Stimulated activated naive B cell treated with anti-CD40 and anti-IgM and Interleukin-4, amounts not matched to agents 10 μg/mL and 1 μg/mL and 100 μg/mL, for 72 hours (primary cell): Measurements from ENCODE around the gene CETP.
"Not testable (repeated sequence)": the region's sequence is repeated elsewhere in the genome, so short reads cannot be mapped to it uniquely, and the experiment has no call there.

ENCODE experiments used
- ATAC-seq, 2 donors: fragments of 150-1000 bp; cut with Tn5 transposase; replicated peaks; 2 replicates each; pipeline ENCODE4 v1.10.0; 2021; ENCODE audit warnings: moderate library complexity in 1 of 2
- DNase-seq: peaks from one replicate; pipeline ENCODE4 v3.0.0; 2021
- H3K27ac Mint-ChIP-seq: one replicate; pipeline ENCODE4 v1.8.0; 2022; ENCODE audit warnings: mild to moderate bottlenecking, mixed read lengths
- H3K27me3 Mint-ChIP-seq, 2 donors: one replicate each; pipeline ENCODE4 v1.8.0; 2022; ENCODE audit warnings: mixed read lengths in 2 of 2
- H3K36me3 Mint-ChIP-seq, 2 donors: one replicate each; pipeline ENCODE4 v1.8.0; 2022; ENCODE audit warnings: mixed read lengths in 2 of 2, mild to moderate bottlenecking in 1 of 2
- H3K4me1 Mint-ChIP-seq, 2 donors: one replicate each; pipeline ENCODE4 v1.8.0; 2022; ENCODE audit warnings: mixed read lengths in 2 of 2, mild to moderate bottlenecking in 1 of 2
- H3K4me3 Mint-ChIP-seq, 2 donors: one replicate each; pipeline ENCODE4 v1.8.0; 2022; ENCODE audit warnings: mild to moderate bottlenecking in 2 of 2, mixed read lengths in 2 of 2, moderate library complexity in 1 of 2
- H3K9me3 Mint-ChIP-seq, 2 donors: one replicate each; pipeline ENCODE4 v1.8.0; 2022; ENCODE audit warnings: mixed read lengths in 2 of 2, mild to moderate bottlenecking in 1 of 2

CETP gene

DNA sequence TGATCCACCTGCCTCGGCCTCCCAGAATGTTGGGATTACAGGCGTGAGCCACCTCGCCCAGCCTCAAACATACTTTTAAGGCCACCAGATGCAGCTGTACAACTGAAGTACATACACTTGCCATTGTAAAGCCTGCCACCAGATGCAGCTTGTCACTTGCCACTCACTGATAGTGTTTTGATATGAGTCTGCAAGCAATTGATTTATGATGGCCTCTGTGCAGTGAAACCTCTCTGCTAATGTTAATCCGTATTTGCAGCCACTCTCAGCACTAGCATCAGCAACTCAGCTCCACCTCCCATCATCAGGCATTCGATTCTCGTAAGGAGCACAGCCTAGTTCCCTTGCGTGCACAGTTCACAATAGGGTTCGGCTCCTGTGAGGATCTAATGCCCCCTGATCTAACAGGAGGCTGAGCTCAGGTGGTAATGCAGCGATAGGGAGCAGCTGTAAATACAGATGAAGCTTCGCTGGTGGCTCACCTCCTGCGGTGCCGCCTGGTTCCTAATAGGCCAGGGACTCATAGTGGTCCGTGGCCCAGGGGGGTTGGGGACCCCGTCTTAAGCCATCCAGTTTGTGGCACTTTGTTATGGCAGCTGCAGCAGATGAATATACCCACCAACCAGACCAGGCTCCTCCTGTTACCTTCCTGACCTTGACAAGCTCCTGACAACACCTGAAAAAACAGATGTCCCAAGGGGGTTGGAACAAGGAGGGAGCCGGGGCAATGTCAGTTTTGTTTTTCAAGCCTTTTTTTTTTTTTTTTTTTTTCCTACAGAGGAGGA is 31.1 kb upstream of the CETP start:
- DNase-seq (no peak), ATAC-seq (no peak)
- Mint-ChIP-seq H3K9me3 (peaks cover 0 to 3% of the 10 kb centered on the region in 2 donors), H3K4me3 (peak overlapping the region; percentile 99), H3K4me1 (peaks cover 31 to 57% of the 10 kb centered on the region in 2 donors), H3K27me3 (no peaks in the 10 kb centered on the region), H3K27ac (peak overlapping the region; percentile 100), H3K36me3 (peaks cover 34 to 40% of the 10 kb centered on the region in 2 donors)

DNA sequence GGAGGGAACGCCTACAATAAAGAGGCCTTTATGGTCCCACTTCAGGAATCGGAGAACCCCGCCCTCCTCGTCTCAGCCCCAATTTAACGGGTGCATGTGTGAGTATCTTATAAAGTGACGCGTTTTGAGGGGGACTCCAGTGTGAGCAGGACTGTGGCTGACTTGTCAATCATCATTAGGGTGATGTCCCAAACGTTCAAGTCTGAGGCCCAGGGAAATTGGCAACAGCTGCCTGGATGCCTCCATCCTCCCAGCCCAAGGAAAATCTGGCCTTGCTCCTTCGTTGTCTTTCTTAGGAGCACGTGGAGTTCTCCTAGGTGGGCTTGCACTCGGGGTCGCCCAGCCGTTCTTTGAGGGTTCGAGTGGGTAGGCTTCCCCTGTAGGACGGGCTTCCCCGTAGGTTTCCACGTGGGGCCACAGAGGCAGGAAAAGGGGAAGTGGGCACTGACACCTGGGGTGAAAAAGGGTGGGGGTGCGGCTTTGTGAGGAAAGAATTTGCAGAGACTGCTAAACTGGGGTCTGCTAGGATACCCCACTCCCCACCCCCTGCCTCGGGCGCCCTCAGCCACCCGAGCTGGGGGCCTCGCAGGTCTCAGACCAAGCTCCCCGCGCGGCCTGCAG is 30.4 kb upstream of the CETP start:
- Mint-ChIP-seq H3K4me3 (peak overlapping the region; percentile 99), H3K27me3 (no peaks in the 10 kb centered on the region), H3K27ac (peak overlapping the region; percentile 100), H3K36me3 (peaks cover 38 to 46% of the 10 kb centered on the region in 2 donors), H3K4me1 (peaks cover 30 to 62% of the 10 kb centered on the region in 2 donors), H3K9me3 (peaks cover 0 to 3% of the 10 kb centered on the region in 2 donors)
- no peak for DNase-seq
- peak; percentile 65 to 66 for ATAC-seq

DNA sequence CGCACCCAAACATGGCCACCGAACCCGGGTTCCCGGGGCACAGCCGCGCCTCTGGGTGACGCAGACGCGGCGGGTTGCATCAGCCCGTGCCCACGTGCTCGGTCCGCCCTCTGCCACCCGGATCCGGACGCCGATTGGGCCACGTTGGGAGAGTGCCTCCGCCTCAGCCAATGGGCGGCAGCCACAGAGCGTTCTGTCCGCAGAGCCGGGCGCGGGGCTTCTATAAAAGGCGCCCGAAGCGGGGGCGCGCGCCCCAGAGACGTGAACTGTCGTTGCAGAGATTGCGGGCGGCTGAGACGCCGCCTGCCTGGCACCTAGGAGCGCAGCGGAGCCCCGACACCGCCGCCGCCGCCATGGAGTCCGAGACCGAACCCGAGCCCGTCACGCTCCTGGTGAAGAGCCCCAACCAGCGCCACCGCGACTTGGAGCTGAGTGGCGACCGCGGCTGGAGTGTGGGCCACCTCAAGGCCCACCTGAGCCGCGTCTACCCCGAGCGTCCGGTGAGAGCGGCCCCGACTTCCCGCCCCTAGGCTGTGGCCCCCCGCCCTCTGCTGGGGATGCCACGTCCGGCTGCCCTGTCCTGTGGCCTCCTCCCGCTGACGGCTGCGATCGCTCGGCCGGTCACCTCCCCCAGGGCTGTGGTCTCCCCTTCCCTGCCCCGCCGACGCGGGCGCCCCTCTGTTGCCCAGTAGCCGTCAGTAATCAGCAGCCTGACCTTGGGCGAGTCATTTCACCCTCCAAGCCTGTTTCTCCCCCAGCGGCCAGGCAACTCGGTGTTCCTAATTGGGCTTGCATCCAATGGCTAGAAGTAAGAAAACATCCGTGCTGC is 29.6 kb upstream of the CETP start, which contains the start of gene HERPUD1:
Gene HERPUD1, plus strand, starts transcription at position 251 of the 829 bp plus-strand sequence. Its CDS starts 103 bp downstream, at position 354.
- no peaks in the 10 kb centered on the region for H3K27me3 Mint-ChIP-seq
- H3K36me3 Mint-ChIP-seq = peaks cover 43 to 52% of the 10 kb centered on the region in 2 donors
- peak; percentile 86 to 89 for ATAC-seq
- H3K27ac Mint-ChIP-seq = peak within 1 kb of the TSS; percentile 100
- DNase-seq = peak; percentile 99
- peaks cover 31 to 69% of the 10 kb centered on the region in 2 donors for H3K4me1 Mint-ChIP-seq
- peaks cover 0 to 3% of the 10 kb centered on the region in 2 donors for H3K9me3 Mint-ChIP-seq
- peak within 1 kb of the TSS; percentile 99 for H3K4me3 Mint-ChIP-seq

DNA sequence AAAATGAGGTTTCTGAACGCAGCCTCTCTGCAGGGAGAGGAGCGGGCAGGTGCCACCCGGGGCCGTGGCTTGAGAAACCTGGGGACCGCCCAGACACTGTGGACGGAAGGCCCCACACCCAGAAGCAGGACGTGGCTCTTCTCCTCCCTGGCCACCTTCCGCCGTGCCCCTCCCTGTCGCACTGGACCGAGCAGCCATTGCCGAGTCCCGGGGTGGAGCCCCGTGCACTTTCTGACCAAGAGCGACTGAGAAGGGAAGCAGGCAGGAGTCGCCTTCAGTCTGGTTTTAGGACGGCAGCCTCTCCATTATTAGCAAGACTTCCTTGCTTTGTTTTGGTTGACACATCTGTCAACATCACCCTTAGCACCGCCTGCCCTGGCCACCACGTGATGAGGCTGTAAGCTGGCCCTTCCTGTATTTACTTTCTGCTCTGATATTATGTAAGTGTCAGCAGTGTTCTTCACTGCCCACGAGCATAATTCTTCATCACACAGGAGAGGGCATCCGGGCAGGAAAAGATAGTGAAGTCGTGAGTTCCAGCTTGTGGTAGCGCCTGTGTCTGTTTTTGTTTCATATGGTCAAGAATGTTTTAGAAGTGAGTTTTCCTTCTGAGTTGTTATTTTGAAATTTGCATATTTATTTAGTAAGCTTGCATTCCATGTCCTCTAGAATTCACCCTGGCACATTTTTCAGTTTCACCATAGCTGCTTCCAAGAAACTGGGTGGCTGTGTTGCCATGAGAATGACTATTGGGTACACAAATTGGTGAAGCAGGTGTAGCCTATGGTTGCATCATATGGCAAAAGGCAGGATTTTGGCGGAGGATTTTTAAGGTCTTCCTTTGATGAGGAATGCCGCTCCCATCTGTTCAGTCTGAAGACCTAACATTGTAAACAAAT is 28.8 kb upstream of the CETP start:
- Mint-ChIP-seq H3K27me3 (no peaks in the 10 kb centered on the region), H3K9me3 (peaks cover 0 to 3% of the 10 kb centered on the region in 2 donors), H3K4me1 (peaks cover 35 to 72% of the 10 kb centered on the region in 2 donors), H3K4me3 (peak overlapping the region; percentile 99), H3K27ac (peak overlapping the region; percentile 100), H3K36me3 (peaks cover 46 to 59% of the 10 kb centered on the region in 2 donors)
- ATAC-seq (no peak), DNase-seq (no peak)

- H3K27ac Mint-ChIP-seq = peak overlapping the region; percentile 100
Measured at GRCh38 chr16:56933828-56934598, 27.7 kb upstream of the CETP start.

DNA sequence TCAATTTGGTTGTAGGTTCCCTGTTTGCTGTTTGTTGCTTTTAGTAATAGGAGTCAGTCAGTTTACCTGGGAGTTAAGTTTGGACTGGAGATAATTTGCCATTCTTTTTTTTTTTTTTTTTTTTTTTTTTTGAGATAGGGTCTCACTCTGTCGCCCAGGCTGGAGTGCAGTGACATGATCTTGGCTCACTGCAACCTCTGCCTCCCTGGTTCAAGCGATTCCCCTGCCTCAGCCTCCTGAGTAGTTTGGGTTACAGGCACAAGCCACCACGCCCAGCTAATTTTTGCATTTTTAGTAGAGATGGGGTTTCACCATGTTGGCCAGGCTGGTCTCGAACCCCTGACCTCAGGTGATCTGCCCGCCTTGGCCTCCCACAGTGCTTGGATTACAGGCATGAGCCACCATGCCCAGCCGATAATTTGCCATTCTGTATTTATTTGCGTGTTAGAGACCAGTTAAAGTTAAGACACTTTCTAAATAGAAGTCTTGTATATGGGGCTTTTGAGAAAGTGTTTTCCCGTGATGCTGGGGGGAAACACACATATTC is 27.1 kb upstream of the CETP start:
- not testable (repeated sequence) for ATAC-seq, H3K9me3 Mint-ChIP-seq
- H3K27ac Mint-ChIP-seq = peak overlapping the region; percentile 100

More at GRCh38 chr16:56933828-56934598, 27.7 kb upstream of the CETP start:
- no peak for ATAC-seq
- peak overlapping the region; percentile 99 for H3K4me3 Mint-ChIP-seq
- peaks cover 56 to 66% of the 10 kb centered on the region in 2 donors for H3K36me3 Mint-ChIP-seq
- H3K27me3 Mint-ChIP-seq = no peaks in the 10 kb centered on the region
- peaks cover 37 to 76% of the 10 kb centered on the region in 2 donors for H3K4me1 Mint-ChIP-seq
- no peak for DNase-seq
- H3K9me3 Mint-ChIP-seq = no peaks in the 10 kb centered on the region

DNA sequence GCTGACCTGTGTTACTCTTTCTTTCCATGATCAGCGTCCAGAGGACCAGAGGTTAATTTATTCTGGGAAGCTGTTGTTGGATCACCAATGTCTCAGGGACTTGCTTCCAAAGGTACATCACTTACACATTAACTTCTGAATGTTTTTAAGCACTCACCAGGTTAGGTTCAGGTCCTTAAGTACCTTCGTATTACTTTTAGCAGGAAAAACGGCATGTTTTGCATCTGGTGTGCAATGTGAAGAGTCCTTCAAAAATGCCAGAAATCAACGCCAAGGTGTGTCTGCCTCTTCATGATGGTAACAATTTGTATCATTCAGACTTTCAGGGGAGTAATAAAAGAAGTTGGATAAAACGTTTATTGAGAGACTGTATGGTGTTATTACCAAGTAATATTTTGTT is 26.5 kb upstream of the CETP start:
- no peak for ATAC-seq
- peaks cover 46 to 76% of the 10 kb centered on the region in 2 donors for H3K4me1 Mint-ChIP-seq
- H3K27ac Mint-ChIP-seq = peak overlapping the region; percentile 100
- peaks cover 67 to 77% of the 10 kb centered on the region in 2 donors for H3K36me3 Mint-ChIP-seq
- H3K9me3 Mint-ChIP-seq = no peaks in the 10 kb centered on the region
- H3K4me3 Mint-ChIP-seq = peak overlapping the region; percentile 99
- H3K27me3 Mint-ChIP-seq = no peaks in the 10 kb centered on the region
- DNase-seq = no peak

More for the DNA sequence above, 27.1 kb upstream of the CETP start:
- not testable (repeated sequence) for H3K27me3 Mint-ChIP-seq, DNase-seq
- peaks cover 41 to 76% of the 10 kb centered on the region in 2 donors for H3K4me1 Mint-ChIP-seq
- peaks cover 62 to 71% of the 10 kb centered on the region in 2 donors for H3K36me3 Mint-ChIP-seq
- peak overlapping the region; percentile 99 for H3K4me3 Mint-ChIP-seq

DNA sequence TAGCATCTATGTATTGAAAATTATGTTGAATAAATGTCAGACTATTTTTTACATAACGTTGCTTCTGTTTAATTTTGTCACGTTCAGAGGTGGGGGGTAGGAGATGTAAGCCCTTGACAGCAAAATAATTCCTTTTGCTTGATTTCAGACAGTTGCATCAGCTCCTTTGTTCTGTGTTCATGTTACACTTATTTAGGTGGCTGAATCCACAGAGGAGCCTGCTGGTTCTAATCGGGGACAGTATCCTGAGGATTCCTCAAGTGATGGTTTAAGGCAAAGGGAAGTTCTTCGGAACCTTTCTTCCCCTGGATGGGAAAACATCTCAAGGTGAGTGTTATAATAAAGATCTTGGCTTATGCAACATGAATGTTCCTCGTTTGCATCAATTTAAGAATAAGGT is 25.3 kb upstream of the CETP start:
- peak overlapping the region; percentile 99 for H3K4me3 Mint-ChIP-seq
- DNase-seq (no peak), ATAC-seq (no peak)
- H3K4me1 Mint-ChIP-seq = peaks cover 42 to 75% of the 10 kb centered on the region in 2 donors
- no peaks in the 10 kb centered on the region for H3K9me3 Mint-ChIP-seq
- H3K27me3 Mint-ChIP-seq = no peaks in the 10 kb centered on the region
- peak overlapping the region; percentile 70 for H3K27ac Mint-ChIP-seq
- H3K36me3 Mint-ChIP-seq = peaks cover 71 to 84% of the 10 kb centered on the region in 2 donors

GRCh38 chr16:56936950-56937349 is 24.8 kb upstream of the CETP start:
- no peak for ATAC-seq
- peak overlapping the region; percentile 57 to 61 for H3K4me3 Mint-ChIP-seq
- H3K4me1 Mint-ChIP-seq = peaks cover 45 to 78% of the 10 kb centered on the region in 2 donors
- peaks cover 72 to 85% of the 10 kb centered on the region in 2 donors for H3K36me3 Mint-ChIP-seq
- peak overlapping the region; percentile 76 for H3K27ac Mint-ChIP-seq
- no peak for DNase-seq
- H3K9me3 Mint-ChIP-seq = no peaks in the 10 kb centered on the region
- no peaks in the 10 kb centered on the region for H3K27me3 Mint-ChIP-seq

DNA sequence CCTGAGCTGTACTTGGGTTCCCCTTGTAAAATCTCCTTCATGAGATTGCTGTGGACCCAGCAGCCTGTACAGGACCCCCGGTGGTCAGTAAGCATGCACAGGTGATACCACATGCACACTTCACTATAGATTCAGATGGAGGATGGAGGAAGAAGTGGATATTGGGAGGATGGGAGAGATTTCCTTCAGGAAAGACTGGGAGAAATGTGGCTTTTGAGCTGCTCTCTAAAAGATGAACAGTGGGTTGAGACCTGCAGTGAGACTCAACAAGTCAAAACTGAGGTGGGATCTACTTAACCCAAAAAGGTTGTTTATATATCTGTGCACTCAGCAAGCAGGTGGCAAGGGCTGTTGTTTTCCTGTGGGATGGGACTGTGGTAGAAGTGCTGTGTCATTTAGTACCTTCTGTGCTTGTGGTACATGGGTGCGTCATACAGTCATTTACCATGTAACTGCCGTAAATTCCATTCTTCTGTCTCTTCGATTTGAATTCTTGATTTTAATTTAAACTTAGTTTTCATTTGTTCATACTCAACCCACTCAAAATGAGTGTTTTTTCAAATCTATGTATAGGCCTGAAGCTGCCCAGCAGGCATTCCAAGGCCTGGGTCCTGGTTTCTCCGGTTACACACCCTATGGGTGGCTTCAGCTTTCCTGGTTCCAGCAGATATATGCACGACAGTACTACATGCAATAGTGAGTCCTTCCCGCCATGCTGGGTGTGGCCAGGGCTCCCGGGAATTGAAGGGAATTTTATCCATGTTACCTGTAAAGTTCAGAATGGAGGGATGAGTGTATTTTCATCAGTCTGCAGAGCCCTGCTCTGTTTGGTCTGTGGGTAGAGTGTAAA is 22.9 kb upstream of the CETP start:
- H3K4me3 Mint-ChIP-seq = peak overlapping the region; percentile 82 to 85
- H3K9me3 Mint-ChIP-seq = no peaks in the 10 kb centered on the region
- no peak for DNase-seq
- peak; percentile 35 to 47 for ATAC-seq
- peaks cover 50 to 91% of the 10 kb centered on the region in 2 donors for H3K4me1 Mint-ChIP-seq
- H3K36me3 Mint-ChIP-seq = peaks cover 69 to 88% of the 10 kb centered on the region in 2 donors
- H3K27me3 Mint-ChIP-seq = no peaks in the 10 kb centered on the region
- peak overlapping the region; percentile 95 for H3K27ac Mint-ChIP-seq

GRCh38 chr16:56939801-56940200 is 21.9 kb upstream of the CETP start:
- Mint-ChIP-seq H3K4me1 (peaks cover 55 to 97% of the 10 kb centered on the region in 2 donors), H3K9me3 (no peaks in the 10 kb centered on the region), H3K27me3 (no peaks in the 10 kb centered on the region), H3K27ac (peak overlapping the region; percentile 95), H3K4me3 (peak overlapping the region; percentile 66 to 69), H3K36me3 (peaks cover 69 to 88% of the 10 kb centered on the region in 2 donors)
- ATAC-seq (peak; percentile 17 to 48), DNase-seq (no peak)

- Mint-ChIP-seq H3K36me3 (peaks cover 61 to 80% of the 10 kb centered on the region in 2 donors), H3K4me3 (peak overlapping the region; percentile 19 to 33), H3K9me3 (no peaks in the 10 kb centered on the region), H3K4me1 (peaks cover 53 to 93% of the 10 kb centered on the region in 2 donors), H3K27ac (peak overlapping the region; percentile 68), H3K27me3 (no peaks in the 10 kb centered on the region)
- DNase-seq (no peak), ATAC-seq (peak; percentile 33 to 62)
Measured at GRCh38 chr16:56941092-56941491, 20.7 kb upstream of the CETP start.
